22Rv1 (cell line): ENCODE measurements around the gene SLC6A9.

Experiments
- H3K27ac ChIP-seq: fragments of 450-650 bp; 2 replicates; pipeline ENCODE4 v1.5.1; 2017
- ZFX ChIP-seq: fragments of 450-650 bp; IDR thresholded peaks from 2 replicates; pipeline ENCODE4 v1.6.1; 2017; ENCODE audit warnings: antibody characterized with exemption, borderline replicate concordance
- TF ChIP-seq, protein P1 (sequence below): fragments of 450-650 bp; IDR thresholded peaks from 2 replicates; pipeline ENCODE4 v1.5.1; 2017; ENCODE audit warnings: mild to moderate bottlenecking

Gene SLC6A9

DNA sequence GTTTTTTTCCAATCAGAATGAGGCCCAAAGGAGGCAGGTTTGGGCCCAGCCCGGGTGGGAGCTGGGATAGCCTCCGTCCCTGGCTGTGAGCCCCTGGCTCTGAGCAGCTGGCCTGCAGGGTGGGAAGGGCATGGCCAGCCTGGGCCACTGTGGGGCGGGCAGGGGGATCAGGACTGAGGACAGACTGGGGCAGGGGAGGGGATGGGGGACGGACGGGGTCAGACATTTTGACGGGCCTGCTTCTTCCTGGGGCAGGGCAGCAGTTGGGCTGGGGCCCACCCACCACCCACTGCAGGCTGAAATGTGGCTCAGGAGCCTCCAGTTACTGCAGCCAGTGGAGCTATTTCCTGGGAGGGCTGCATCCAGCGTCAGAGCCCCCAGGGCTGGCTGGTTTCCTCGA lies 2.5 kb upstream of the SLC6A9 start:
- H3K27ac ChIP-seq, result no peak overlapping the region
- no peak for TF ChIP-seq ZFX
- TF ChIP-seq, protein P1, sequence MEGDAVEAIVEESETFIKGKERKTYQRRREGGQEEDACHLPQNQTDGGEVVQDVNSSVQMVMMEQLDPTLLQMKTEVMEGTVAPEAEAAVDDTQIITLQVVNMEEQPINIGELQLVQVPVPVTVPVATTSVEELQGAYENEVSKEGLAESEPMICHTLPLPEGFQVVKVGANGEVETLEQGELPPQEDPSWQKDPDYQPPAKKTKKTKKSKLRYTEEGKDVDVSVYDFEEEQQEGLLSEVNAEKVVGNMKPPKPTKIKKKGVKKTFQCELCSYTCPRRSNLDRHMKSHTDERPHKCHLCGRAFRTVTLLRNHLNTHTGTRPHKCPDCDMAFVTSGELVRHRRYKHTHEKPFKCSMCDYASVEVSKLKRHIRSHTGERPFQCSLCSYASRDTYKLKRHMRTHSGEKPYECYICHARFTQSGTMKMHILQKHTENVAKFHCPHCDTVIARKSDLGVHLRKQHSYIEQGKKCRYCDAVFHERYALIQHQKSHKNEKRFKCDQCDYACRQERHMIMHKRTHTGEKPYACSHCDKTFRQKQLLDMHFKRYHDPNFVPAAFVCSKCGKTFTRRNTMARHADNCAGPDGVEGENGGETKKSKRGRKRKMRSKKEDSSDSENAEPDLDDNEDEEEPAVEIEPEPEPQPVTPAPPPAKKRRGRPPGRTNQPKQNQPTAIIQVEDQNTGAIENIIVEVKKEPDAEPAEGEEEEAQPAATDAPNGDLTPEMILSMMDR, result no peak

- H3K27ac ChIP-seq, result no peak overlapping the region
- no peak for TF ChIP-seq ZFX
- TF ChIP-seq, protein P1, result no peak
Measured at GRCh38 chr1:44033041-44033575, 1.8 kb upstream of the SLC6A9 start.

- peak overlapping the region; percentile 71 for H3K27ac ChIP-seq
- TF ChIP-seq, protein P1, result no peak
Measured at GRCh38 chr1:44032170-44032790, 1.0 kb upstream of the SLC6A9 start.

DNA sequence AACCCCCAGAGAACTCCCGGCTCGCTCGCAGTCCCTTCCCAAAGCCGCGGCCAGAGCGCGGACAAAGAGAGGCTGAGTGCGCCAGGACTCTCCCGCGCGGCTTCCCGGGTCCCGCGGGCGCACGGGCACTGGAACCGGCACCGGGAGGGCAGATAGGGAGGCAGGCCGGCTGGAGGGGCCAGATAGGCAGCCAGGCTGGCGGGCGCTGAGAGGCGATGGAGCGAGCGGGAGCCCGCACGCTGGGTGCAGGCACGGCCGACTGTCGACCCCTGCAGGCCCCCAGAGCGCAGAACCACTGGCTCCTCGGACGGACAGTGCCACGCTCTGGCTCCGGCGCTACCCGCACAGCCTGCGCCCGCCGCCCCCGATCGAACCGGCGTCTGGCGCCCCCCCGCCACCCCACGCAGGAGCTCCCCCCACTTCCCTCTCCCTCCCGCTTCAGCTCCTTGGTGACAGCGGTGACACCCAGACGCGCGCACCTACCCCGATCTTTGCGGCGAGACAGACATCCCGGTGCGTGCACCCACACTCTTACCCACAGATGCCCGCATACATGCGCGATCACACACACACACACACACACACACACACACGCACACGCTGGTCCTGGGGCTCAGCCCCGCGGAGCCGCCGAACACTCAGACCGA lies 534 bp downstream of the SLC6A9 start:
- TF ChIP-seq, protein P1, result peak; percentile 20; the same call in 1 of the 2 replicates
- TF ChIP-seq ZFX, result no peak
- H3K27ac ChIP-seq, result peak overlapping the region; percentile 71

DNA sequence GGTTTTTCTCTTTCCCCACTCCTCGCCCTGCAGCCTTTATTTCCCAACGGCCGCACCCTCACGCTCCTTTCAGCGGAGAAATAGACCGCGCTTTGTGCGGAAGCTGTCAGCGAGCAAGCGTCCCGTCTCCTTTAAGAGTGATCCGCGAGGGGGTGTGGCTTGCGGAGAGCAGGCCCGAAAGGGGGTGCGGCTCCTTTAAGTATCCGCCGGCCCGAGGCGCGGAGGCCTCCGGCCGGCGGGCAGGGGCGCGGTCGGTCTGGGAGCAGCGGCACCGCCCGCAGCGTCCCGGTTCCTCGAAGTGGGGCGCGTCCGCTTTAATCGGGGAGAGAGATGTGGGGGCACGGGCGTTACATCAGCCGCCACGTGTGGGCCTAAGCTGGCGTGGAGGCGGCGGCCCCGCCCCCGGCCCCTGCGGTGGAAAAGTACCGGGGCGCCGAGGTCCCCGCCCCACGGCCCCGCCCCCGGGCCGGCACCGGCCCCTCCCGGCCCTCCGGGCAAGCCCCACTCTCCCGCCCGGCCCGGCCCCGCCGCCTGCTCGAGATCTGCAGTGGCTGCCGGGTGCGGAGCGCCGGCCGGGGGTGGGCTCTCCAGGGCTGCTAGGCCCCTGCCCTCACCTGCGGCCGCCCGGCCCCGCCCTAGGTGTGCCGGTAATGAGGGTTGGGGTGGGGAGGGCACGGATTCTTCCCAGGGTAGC lies 1.2 kb downstream of the SLC6A9 start:
- TF ChIP-seq ZFX, result no peak
- TF ChIP-seq, protein P1, result no peak
- H3K27ac ChIP-seq, result peak overlapping the region; percentile 71

DNA sequence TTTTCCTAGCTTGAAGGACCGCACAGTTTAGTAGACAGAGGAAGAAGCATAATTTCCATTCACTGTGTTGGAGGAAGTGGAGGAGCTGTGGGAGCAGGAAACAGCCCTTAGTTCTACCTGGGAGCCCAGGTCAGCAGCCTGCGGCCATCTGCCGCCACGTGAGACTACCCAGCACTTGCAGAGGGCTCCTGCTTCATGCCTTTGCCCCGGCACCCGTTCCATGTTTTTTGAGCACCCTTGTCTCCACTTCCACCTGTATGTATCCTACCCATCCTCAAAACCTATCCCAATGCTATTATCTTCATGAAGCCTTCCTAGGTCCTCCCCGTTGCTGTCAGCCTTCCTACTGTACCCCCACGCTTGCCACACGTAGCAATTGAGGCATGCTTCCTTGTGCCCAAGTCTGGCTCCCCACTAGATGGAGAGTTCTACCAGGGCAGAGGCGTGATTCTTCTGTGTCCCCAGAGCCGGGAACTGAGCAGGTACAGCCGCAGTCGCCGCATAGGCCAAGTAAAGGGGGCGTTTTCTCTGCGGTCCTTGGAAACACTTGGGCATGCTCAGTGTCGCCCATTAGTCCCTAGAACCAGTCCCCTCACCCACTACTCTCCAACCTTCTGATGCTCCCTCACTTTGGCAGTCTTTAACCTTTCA lies 1.9 kb downstream of the SLC6A9 start:
- peak overlapping the region; percentile 71 for H3K27ac ChIP-seq
- no peak for TF ChIP-seq ZFX
- TF ChIP-seq, protein P1, result no peak
